WERI-Rb-1 (cell line): ENCODE measurements around the gene PDLIM3.

ENCODE experiments used
- DNase-seq: peaks from one replicate; pipeline ENCODE4 v3.0.0-alpha.2; 2020
- H3K27ac ChIP-seq: fragments of 250-450 bp; sonication (Bioruptor Pico); 2 replicates; pipeline ENCODE4 v1.5.1; 2020; ENCODE audit warnings: mild to moderate bottlenecking, moderate library complexity
- H3K27me3 ChIP-seq: fragments of 250-450 bp; sonication (Bioruptor Pico); 2 replicates; pipeline ENCODE4 v1.5.1; 2021; ENCODE audit warnings: mild to moderate bottlenecking, low read depth, moderate library complexity; ENCODE audit not compliant: insufficient read depth, severe bottlenecking
- H3K36me3 ChIP-seq: fragments of 250-450 bp; sonication (Bioruptor Pico); 2 replicates; pipeline ENCODE4 v1.5.1; 2020; ENCODE audit warnings: mild to moderate bottlenecking, moderate library complexity
- H3K4me3 ChIP-seq: 2 replicates; pipeline ENCODE4 v1.5.1; 2011; ENCODE audit warnings: low read depth, mild to moderate bottlenecking, control low read depth, low read length
- H3K9me3 ChIP-seq: fragments of 250-450 bp; sonication (Bioruptor Pico); 2 replicates; pipeline ENCODE4 v1.5.1; 2021; ENCODE audit warnings: mild to moderate bottlenecking, moderate library complexity; ENCODE audit not compliant: severe bottlenecking
- TF ChIP-seq, protein P1 (sequence below): IDR thresholded peaks from 2 replicates; pipeline ENCODE4 v1.5.1; 2011; ENCODE audit warnings: low read depth, mild to moderate bottlenecking, control low read depth, inconsistent platforms, low read length

The PDLIM3 gene

DNA sequence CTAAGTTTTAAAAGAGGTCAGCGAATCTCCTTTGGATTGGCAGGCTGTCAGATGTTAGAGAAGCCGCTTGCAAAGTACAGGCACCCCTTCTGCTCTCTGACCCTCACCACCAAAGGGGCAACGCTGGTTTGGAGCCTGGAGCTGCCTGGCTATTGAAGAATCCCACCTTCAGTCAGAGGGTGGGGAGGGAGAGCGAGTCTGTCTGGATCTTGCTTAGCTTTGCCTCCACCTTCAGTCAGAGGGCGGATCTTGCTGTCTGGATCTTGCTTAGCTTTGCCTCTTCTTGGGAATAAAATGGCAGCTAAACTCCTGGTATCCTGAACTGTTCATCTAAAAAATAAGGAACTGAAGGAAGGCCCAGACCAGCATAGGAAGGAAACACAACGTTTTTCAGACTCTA is 71.1 kb downstream of the PDLIM3 start:
- DNase-seq = no peak
- Histone ChIP-seq H3K9me3 (no peaks in the 10 kb centered on the region), H3K27ac (no peak overlapping the region), H3K36me3 (no peaks in the 10 kb centered on the region), H3K4me3 (no peak overlapping the region), H3K27me3 (no peaks in the 10 kb centered on the region)
- TF ChIP-seq, protein P1, sequence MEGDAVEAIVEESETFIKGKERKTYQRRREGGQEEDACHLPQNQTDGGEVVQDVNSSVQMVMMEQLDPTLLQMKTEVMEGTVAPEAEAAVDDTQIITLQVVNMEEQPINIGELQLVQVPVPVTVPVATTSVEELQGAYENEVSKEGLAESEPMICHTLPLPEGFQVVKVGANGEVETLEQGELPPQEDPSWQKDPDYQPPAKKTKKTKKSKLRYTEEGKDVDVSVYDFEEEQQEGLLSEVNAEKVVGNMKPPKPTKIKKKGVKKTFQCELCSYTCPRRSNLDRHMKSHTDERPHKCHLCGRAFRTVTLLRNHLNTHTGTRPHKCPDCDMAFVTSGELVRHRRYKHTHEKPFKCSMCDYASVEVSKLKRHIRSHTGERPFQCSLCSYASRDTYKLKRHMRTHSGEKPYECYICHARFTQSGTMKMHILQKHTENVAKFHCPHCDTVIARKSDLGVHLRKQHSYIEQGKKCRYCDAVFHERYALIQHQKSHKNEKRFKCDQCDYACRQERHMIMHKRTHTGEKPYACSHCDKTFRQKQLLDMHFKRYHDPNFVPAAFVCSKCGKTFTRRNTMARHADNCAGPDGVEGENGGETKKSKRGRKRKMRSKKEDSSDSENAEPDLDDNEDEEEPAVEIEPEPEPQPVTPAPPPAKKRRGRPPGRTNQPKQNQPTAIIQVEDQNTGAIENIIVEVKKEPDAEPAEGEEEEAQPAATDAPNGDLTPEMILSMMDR = 0 out of 2 replicates have a peak, but pooled peaks have one; percentile 10

- Histone ChIP-seq H3K27me3 (no peaks in the 10 kb centered on the region), H3K36me3 (no peaks in the 10 kb centered on the region), H3K9me3 (no peaks in the 10 kb centered on the region), H3K27ac (no peak overlapping the region), H3K4me3 (no peak overlapping the region)
- TF ChIP-seq, protein P1 = no peak
- DNase-seq = no peak
These were observed 71.8 kb downstream of the PDLIM3 start for GRCh38 chr4:185463541-185463940.

DNA sequence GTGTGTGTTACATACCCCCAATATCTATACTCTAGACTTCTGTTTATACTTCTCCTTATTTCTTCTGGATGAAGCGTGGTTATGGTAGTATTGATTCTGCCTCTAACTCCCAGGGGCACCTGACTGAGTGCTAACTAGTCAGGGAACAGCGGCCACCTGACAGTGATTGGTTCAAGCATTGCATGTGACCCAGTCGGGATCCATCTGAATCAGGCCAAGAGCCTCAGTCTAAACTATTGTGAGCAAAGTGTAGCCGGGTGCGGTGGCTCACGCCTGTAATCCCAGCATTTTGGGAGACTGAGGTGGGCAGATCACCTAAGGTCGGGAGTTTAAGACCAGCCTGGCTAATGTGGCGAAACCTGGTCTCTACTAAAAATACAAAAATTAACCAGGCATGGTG is 73.7 kb downstream of the PDLIM3 start:
- TF ChIP-seq, protein P1 = no peak
- Histone ChIP-seq H3K27me3 (no peaks in the 10 kb centered on the region), H3K27ac (no peak overlapping the region), H3K36me3 (no peaks in the 10 kb centered on the region), H3K9me3 (no peaks in the 10 kb centered on the region), H3K4me3 (no peak overlapping the region)
- no peak for DNase-seq

DNA sequence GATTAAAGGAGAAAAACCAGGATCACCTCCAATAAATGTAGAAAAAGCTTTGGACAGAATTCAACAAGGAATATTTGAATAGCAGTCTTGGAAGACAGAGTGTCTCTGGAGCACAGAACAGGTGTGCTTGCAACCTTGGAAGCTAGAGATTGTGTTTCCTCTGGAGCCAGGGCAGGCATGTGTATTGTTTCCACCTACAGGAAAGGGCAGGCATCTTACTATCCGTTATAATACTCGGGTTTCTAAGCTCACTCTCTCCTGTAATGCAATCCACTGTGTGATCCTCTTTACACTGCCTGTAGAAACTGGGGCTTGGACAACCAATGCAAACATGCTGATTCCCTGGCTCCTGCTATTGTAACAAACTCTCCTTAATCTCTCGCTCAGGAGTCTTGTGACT is 78.2 kb downstream of the PDLIM3 start:
- H3K27me3 ChIP-seq = no peaks in the 10 kb centered on the region

DNA sequence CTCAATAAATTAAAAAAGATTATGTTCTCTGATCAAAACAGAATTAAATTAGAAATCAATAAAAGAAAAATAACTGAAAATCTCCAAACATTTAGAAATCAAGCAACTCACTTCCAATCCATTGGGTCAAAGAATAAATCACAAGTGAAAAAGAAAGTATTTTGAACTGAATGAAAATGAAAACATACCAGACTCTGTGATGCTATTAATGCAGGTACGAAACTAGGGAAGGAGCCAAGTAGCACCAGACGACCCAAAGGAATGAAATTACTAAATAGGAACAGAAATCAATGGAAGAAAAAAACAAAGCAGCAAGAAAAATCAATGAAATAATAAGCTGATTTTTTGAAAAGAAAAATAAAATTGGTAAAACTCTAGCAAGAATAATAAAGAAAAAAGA is 79.2 kb downstream of the PDLIM3 start:
- Histone ChIP-seq H3K27ac (no peak overlapping the region), H3K4me3 (no peak overlapping the region), H3K9me3 (no peaks in the 10 kb centered on the region), H3K27me3 (no peaks in the 10 kb centered on the region), H3K36me3 (no peaks in the 10 kb centered on the region)
- TF ChIP-seq, protein P1 = no peak
- no peak for DNase-seq

More for the DNA sequence above, 78.2 kb downstream of the PDLIM3 start:
- Histone ChIP-seq H3K27ac (no peak overlapping the region), H3K36me3 (no peaks in the 10 kb centered on the region), H3K4me3 (no peak overlapping the region), H3K9me3 (no peaks in the 10 kb centered on the region)
- TF ChIP-seq, protein P1 = peak; percentile 45; the same call in 1 of the 2 replicates
- DNase-seq = peak; percentile 45
